Memory B cell (primary cell): ENCODE data around the gene PAXX.

Source experiments
- ATAC-seq: fragments of 150-1000 bp; cut with Tn5 transposase; 2 replicates; pipeline ENCODE4 v1.10.0; 2021; ENCODE audit warnings: low read depth, mild to moderate bottlenecking, moderate library complexity
- DNase-seq, 2 donors: peaks; one replicate each; pipeline ENCODE4 v3.0.0; 2022; ENCODE audit warnings: low spot score in 2 of 2
- H3K27ac Mint-ChIP-seq: one replicate; pipeline ENCODE4 v1.8.0; 2022; ENCODE audit warnings: mild to moderate bottlenecking, moderate library complexity, mixed read lengths
- H3K27me3 Mint-ChIP-seq: one replicate; pipeline ENCODE4 v1.8.0; 2022; ENCODE audit warnings: mixed read lengths
- H3K36me3 Mint-ChIP-seq: one replicate; pipeline ENCODE4 v1.8.0; 2022; ENCODE audit warnings: mild to moderate bottlenecking, mixed read lengths
- H3K4me1 Mint-ChIP-seq: one replicate; pipeline ENCODE4 v1.8.0; 2022; ENCODE audit warnings: mixed read lengths
- H3K4me3 Mint-ChIP-seq: one replicate; pipeline ENCODE4 v1.8.0; 2022; ENCODE audit warnings: mild to moderate bottlenecking, moderate library complexity, mixed read lengths
- H3K9me3 Mint-ChIP-seq: one replicate; pipeline ENCODE4 v1.8.0; 2022; ENCODE audit warnings: mixed read lengths

Gene PAXX

DNA sequence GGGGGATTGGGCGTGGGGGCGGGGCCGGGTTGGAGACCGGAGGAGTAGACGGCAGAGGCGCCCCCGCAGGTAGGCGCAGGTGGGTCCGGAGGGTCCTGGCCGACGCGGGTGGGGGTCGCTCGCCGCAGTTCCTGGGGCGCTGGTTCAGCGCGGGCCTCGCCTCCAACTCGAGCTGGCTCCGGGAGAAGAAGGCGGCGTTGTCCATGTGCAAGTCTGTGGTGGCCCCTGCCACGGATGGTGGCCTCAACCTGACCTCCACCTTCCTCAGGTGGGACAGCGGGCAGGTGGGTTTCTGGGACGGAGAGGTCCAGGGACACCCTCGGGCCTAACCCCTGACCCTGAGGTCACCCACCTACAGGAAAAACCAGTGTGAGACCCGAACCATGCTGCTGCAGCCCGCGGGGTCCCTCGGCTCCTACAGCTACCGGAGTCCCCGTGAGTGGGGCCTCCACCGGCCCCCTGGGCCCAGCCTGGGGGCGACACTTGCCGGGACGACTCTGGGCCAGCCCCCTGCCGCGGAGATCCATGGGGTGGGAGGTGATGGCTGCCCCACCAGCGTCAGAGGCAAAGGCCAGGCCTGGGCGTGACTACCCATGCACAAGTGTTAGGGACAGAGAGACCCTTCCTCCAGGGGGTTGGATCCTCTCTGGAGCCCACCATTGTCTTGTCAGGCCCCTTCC lies 13.2 kb upstream of the PAXX start:
- no peak overlapping the region for H3K4me3 Mint-ChIP-seq
- H3K4me1 Mint-ChIP-seq: peaks cover 3% of the 10 kb centered on the region
- no peak for ATAC-seq
- H3K9me3 Mint-ChIP-seq: no peaks in the 10 kb centered on the region
- H3K27ac Mint-ChIP-seq: no peak overlapping the region
- DNase-seq: no peak
- H3K27me3 Mint-ChIP-seq: peaks cover 15% of the 10 kb centered on the region
- H3K36me3 Mint-ChIP-seq: peaks cover 2% of the 10 kb centered on the region

GRCh38 chr9:136979769-136980587 lies 12.2 kb upstream of the PAXX start:
- no peak overlapping the region for H3K4me3 Mint-ChIP-seq
- ATAC-seq (no peak), DNase-seq (no peak)
- no peaks in the 10 kb centered on the region for H3K9me3 Mint-ChIP-seq
- H3K27ac Mint-ChIP-seq: no peak overlapping the region
- peaks cover 4% of the 10 kb centered on the region for H3K4me1 Mint-ChIP-seq
- peaks cover 2% of the 10 kb centered on the region for H3K36me3 Mint-ChIP-seq
- peaks cover 16% of the 10 kb centered on the region for H3K27me3 Mint-ChIP-seq

DNA sequence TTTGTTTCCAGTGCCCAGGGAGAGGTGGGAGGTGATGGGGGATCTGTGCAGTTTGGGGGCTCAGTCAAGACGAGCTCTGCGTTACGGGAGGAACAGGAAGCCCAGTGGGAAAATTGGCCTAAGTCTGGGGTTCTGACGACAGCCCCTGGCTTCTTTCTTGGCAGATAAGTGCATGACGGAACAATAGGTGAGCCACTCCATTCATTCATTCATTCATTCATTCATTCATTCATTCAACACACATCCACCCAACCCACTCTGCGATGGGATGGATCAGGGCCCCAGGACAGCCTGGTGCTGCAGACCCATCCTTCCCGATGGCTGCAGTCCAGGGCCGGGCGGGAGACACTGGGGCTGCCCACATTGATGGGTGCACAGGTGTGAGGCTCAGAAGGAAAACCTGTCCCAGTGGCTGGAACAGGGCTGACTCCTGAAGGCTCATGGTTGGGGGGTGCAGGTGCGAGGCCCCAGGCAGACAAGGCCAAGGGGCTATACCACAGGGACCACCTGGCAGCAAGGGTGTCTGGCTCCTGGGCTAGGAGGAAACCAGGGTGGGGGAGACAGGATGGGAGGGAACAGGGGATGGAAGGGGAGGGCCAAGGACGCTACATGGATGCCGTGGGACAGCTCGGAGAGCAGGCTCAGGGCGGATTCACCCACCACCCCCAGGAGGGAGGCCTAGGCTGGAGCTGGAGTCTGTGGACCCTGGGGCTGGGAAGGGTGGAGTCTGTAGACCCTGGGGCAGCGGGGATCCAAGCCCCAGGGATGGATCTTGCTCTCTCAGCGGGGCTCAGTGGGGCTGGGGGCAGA lies 11.3 kb upstream of the PAXX start:
- Mint-ChIP-seq H3K4me3 (no peak overlapping the region), H3K4me1 (peaks cover 4% of the 10 kb centered on the region), H3K27me3 (peaks cover 16% of the 10 kb centered on the region), H3K9me3 (no peaks in the 10 kb centered on the region), H3K27ac (no peak overlapping the region), H3K36me3 (peaks cover 2% of the 10 kb centered on the region)
- DNase-seq: no peak
- ATAC-seq: no peak

- peaks cover 4% of the 10 kb centered on the region for H3K4me1 Mint-ChIP-seq
Measured at GRCh38 chr9:136981588-136982231, 10.5 kb upstream of the PAXX start.

GRCh38 chr9:136982232-136983051 lies 9.8 kb upstream of the PAXX start, which contains the start of gene LCNL1:
TSS of gene LCNL1 (plus strand) at chr9:136982993. CDS start at chr9:136983587, 594 bp downstream.
- H3K27ac Mint-ChIP-seq: no peak within 1 kb of the TSS
- H3K4me3 Mint-ChIP-seq: no peak within 1 kb of the TSS
- peaks cover 17% of the 10 kb centered on the region for H3K27me3 Mint-ChIP-seq
- DNase-seq (no peak), ATAC-seq (no peak)
- peaks cover 4% of the 10 kb centered on the region for H3K4me1 Mint-ChIP-seq
- H3K36me3 Mint-ChIP-seq: peaks cover 2% of the 10 kb centered on the region
- H3K9me3 Mint-ChIP-seq: no peaks in the 10 kb centered on the region

More at GRCh38 chr9:136981588-136982231, 10.5 kb upstream of the PAXX start:
- Mint-ChIP-seq H3K27ac (no peak overlapping the region), H3K36me3 (peaks cover 2% of the 10 kb centered on the region), H3K27me3 (peaks cover 16% of the 10 kb centered on the region), H3K4me3 (no peak overlapping the region), H3K9me3 (no peaks in the 10 kb centered on the region)
- no peak for DNase-seq
- no peak for ATAC-seq

DNA sequence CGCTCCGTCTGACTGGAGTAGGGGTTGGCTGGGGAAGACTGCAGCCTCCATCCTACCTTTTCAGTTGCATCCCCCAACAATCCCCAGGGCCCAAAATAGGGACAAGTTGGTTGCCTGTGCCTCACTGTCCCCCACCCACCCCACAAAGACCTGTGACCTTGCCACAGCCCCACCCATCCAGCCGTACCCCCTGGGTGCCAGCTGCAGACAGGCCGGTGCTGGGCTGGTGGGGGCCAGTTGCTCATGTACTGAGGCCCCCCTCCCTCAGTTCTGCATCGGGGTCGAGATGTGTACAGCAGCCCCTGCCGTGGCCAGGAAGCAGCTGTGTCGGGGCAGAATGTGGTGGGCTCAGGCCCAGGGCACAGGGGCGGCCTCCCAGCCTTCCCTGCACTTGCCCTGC lies 9.1 kb upstream of the PAXX start:
- Mint-ChIP-seq H3K9me3 (no peaks in the 10 kb centered on the region), H3K4me1 (peaks cover 4% of the 10 kb centered on the region), H3K36me3 (peaks cover 2% of the 10 kb centered on the region), H3K4me3 (no peak overlapping the region), H3K27me3 (peaks cover 20% of the 10 kb centered on the region), H3K27ac (no peak overlapping the region)
- ATAC-seq (no peak), DNase-seq (no peak)

- H3K4me3 Mint-ChIP-seq: no peak overlapping the region
- DNase-seq: no peak
- no peaks in the 10 kb centered on the region for H3K9me3 Mint-ChIP-seq
- no peak for ATAC-seq
- no peak overlapping the region for H3K27ac Mint-ChIP-seq
- H3K4me1 Mint-ChIP-seq: peaks cover 4% of the 10 kb centered on the region
- H3K27me3 Mint-ChIP-seq: peaks cover 20% of the 10 kb centered on the region
- H3K36me3 Mint-ChIP-seq: peaks cover 2% of the 10 kb centered on the region
Measured at GRCh38 chr9:136983656-136984314, 8.4 kb upstream of the PAXX start.

- Mint-ChIP-seq H3K4me1 (peaks cover 4% of the 10 kb centered on the region), H3K27me3 (peaks cover 20% of the 10 kb centered on the region), H3K27ac (no peak overlapping the region), H3K9me3 (no peaks in the 10 kb centered on the region), H3K4me3 (no peak overlapping the region), H3K36me3 (peaks cover 2% of the 10 kb centered on the region)
- ATAC-seq: no peak
- DNase-seq: no peak
Measured at GRCh38 chr9:136984464-136985026, 7.7 kb upstream of the PAXX start.

DNA sequence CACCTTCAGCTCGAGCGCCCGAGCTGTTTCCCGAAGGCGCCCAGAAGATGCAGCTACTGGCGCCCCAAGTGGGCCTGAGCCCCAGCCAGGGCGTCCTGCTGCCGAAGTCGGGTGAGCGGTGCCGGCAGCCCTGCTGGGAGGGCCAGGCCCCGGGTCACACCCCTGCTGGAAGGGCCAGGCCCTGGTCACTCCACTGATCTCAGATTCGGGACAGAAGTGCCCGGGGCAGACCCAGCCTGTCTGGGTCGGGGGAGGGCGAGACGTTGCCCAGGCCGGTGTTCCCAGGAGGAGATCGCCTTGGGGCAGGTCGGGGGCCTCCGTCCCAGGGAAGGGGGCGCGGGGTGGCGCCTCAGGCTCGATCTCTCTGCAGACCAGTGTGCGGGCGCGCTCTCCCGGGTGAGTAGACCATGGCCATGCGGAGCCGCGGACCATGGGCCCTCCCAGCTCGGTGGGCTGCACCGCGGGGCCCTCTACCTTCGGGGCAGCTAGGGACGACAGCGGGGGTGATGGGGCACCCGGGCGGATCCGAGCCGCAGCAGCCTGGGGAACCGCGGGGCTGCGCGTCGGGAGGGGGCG lies 7.1 kb upstream of the PAXX start:
- H3K27ac Mint-ChIP-seq: no peak overlapping the region
- peaks cover 4% of the 10 kb centered on the region for H3K4me1 Mint-ChIP-seq
- no peak overlapping the region for H3K4me3 Mint-ChIP-seq
- H3K27me3 Mint-ChIP-seq: peaks cover 20% of the 10 kb centered on the region
- ATAC-seq: peak; percentile 22
- peaks cover 2% of the 10 kb centered on the region for H3K36me3 Mint-ChIP-seq
- H3K9me3 Mint-ChIP-seq: no peaks in the 10 kb centered on the region
- DNase-seq: no peak

- ATAC-seq (no peak), DNase-seq (no peak)
- Mint-ChIP-seq H3K4me3 (no peak overlapping the region), H3K27me3 (peaks cover 16% of the 10 kb centered on the region), H3K4me1 (peaks cover 6% of the 10 kb centered on the region), H3K36me3 (peaks cover 2% of the 10 kb centered on the region), H3K9me3 (no peaks in the 10 kb centered on the region), H3K27ac (no peak overlapping the region)
Measured at GRCh38 chr9:136985853-136986252, 6.4 kb upstream of the PAXX start.

DNA sequence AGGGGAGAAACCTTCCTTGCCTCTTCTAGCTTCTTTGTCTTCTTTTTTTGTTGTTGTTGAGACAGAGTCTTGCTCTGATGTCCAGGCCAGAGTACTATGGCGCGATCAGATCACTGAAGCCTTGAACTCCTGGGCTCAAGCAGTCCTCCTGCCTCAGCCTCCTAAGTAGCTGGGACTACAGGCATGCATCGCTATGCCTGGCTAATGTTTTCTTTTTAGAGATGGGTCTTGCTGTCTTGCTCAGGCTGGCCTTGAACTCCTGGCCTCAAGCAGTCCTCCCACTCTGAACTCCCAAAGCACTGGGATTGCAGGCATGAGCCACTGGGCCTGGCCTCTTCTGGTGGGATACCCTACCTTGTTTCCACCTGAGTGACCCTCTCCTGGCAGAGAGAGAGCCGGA lies 3.4 kb upstream of the PAXX start:
- no peak for ATAC-seq
- Mint-ChIP-seq H3K27me3 (peaks cover 12% of the 10 kb centered on the region), H3K27ac (no peak overlapping the region), H3K4me1 (peaks cover 10% of the 10 kb centered on the region), H3K4me3 (no peak overlapping the region), H3K36me3 (peaks cover under 1% of the 10 kb centered on the region), H3K9me3 (no peaks in the 10 kb centered on the region)
- no peak for DNase-seq

DNA sequence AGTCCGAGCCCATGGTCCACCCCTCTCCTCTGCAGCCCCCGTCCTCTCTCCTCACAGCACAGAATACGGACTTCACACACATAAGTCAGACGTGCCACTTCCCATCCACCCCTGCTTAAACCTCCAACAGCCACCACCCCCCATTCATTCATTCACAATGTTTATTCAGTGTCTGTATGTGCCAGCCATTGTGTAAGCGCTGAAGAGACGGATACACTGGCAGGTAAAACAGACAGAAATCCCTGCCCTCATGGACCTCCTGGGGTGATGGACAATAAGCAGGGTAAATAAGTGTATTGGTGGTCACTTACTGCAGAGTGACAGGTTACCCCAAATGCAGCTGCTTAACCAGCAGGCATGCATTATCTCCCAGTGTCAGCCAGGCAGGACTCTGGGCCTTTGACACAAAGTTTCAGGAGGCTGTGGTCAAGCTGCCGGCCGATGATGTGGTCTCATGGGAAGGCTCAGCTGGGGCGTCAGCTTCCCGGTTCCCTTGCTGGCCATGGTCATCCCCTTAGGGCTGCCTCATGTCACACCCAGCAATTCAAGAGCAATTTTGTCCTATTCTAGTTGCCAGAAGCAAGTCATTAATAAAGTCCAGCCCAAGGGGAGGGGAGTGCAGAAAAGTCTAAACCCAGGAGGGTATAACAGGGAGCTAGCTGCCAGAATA lies 1.8 kb upstream of the PAXX start:
- Mint-ChIP-seq H3K27me3 (peaks cover 9% of the 10 kb centered on the region), H3K27ac (no peak overlapping the region), H3K36me3 (no peaks in the 10 kb centered on the region), H3K9me3 (no peaks in the 10 kb centered on the region), H3K4me1 (peaks cover 7% of the 10 kb centered on the region), H3K4me3 (peak overlapping the region; percentile 53)
- no peak for DNase-seq
- ATAC-seq: no peak
